Left kidney (tissue), 2 donors: Measurements from ENCODE around the gene TBCA. TPM values are rescaled to one million over a fixed set of nuclear protein-coding genes. Genes with fewer than 3 reads are reported as not detected.
"Not testable (repeated sequence)": the region's sequence is repeated elsewhere in the genome, so short reads cannot be mapped to it uniquely, and the experiment has no call there.

Source experiments
- DNase-seq: peaks from one replicate; pipeline ENCODE4 v3.0.0-alpha.2; 2013
- polyA plus RNA-seq: library from polyadenylated mRNA; unstranded; fragments of 120-200 nt; gene quantifications from one replicate; pipeline ENCODE4 v1.2.1, GENCODE V29; 2013; ENCODE audit not compliant: insufficient read length

The TBCA gene
- polyA plus RNA-seq, 1 donor, result 270 TPM

DNA sequence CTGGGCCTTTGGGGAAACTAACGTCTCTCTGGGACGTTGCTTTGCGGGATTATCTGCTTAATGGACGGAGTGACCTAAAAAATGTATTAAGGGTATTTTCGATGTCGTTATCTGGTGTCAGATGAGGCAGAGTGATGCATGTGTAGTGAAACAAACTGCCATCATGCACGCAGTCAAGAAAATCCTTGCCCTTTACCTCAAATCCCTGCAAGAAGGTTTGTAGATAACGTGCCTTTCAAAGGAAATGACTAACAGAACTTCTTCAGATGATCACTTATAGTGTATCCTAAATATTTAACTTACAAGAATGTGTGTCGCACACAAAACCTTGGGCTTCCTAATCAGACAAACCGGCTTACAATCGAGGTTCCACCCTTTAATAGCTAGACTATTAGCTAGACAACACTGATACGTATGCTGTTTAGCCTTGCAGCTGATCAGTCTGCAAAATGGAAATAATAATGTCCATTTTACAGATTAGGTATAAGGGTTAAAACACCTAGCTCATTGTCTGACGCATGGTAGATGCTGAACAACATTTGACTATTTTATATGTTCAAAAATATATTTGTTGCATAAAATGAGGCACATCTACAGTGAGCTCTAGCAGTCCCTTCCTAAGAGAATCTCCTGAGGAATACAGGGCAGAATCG is 541 bp upstream of the TBCA start:
- peak; percentile 13 for DNase-seq

DNA sequence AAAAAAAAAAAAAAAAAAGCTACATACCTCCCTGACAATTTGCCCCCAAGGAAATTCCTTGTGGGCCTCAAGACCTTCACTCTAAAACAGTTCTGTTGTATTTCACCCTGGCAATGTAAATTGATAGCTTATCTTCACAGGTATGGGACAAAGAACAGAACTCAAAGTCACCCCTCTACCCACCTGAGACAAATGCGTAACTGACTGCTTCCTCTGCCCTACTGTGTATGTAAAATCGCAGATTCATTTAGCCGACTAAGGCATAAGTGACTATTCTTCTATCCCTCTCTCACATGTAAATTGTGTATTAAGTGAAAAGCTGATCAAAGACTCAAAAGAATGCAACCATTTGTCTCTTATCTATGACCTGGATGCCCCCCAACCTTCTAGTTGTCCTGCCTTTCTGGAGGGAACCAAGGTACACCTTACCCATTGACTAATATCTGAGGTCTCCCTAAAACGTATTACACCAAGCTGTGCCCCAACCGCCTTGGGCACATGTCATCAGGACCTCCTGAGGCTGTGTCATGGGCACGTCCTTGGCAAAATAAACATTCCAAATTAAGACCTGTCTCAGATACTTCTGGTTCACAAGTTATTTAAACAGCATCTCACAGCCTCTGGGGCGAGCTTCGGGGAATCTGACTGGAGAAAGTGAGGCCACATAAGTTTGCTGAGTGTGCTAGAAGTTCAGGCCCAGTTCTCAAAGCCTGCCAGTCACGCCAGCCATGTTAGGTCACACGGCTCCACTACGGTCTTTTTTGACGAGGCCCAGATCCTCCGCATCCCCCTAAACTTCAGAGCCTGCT is 954 bp downstream of the TBCA start:
- DNase-seq, result no peak

DNA sequence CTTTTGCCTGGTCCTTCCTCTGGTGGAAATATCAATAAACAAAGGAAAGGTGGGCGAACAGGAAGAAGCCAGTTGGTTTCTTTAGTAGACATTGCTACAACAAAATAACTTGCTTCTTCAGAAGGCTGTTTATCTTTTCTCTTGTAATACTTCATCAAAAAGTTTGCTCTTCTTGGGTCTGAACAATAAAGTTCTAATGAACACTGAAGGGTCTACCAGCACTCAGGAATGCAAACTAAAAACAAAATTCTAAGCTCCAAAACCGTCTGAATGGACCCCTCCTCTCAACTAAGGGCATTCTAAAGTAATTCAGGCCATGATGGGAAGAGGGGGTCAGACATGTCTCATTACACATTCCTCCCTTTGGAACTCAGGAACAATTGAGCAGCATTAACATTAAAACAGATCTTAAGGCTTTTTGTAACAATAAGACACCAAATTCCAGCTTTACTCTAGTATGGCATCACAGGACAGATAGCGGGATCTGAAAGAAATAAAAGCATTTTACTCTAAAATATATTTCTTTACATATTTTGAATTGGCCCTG is 2.3 kb downstream of the TBCA start:
- no peak for DNase-seq

DNA sequence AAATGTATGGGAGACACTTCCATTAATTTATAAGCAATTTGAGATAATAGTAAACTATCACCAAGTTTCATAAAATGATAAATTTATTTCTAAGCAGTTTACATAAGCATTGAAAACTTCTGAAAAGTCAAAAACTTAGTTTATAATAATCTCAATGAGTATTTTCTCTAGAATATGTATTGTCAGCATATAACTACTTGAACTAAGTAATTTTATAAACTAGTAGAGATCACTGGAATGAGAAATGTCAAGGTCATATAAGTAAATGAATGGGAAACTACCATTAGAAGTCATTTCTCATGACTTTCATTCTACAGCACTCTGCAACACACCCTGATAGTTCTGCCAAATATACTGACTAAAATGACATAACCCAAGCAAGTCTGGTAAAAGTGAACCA is 3.4 kb downstream of the TBCA start:
- no peak for DNase-seq

DNA sequence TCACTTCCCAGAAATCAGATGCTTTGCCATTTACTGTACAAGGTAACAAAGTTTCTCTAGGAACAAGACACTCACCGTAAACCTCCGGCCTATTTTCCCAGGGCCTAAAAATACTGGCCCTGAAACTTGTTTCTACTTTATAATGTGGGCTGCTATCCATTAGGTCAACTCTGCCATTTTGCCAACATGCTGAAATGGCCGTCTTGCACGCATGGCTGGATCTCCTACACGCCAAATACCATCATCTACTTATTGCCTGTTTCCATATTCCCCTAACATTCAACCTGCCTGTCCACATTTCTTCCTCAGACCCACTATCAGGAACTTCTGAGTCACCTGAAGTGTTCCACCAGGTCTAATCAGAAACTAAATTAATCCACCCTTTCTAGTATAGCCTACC is 4.7 kb downstream of the TBCA start:
- DNase-seq, result no peak

DNA sequence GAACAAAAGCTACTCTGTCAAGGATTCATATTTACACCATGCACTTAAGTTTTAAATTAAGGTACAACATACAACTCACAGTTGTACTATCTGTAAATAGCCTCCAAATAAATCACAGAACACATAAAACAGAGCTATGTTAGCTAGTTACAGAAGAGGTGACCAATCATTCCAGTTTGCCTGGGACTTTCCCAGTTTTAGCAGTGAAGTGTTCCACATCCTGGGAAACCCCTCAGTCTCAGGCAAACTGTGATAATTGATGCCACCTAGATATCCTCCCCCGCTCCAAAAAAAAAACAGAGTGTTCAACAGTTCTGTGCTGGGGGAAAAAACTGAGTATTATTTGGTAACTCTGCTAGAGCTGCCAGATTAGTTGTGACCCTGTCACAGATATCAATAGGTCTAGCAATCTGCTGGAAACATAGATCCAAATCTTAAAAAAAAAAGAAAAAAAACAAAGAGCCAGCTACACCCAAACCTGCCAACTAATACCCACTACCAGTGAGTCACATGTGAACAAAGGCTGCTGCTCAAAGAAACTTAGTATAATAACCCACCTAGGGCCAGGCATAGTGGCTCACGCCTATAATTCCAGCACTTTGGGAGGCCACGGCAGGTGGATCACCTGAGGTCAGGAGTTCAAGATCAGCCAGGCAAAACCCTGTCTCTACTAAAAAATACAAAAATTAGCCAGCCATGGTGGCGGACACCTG is 5.7 kb downstream of the TBCA start:
- no peak for DNase-seq

DNA sequence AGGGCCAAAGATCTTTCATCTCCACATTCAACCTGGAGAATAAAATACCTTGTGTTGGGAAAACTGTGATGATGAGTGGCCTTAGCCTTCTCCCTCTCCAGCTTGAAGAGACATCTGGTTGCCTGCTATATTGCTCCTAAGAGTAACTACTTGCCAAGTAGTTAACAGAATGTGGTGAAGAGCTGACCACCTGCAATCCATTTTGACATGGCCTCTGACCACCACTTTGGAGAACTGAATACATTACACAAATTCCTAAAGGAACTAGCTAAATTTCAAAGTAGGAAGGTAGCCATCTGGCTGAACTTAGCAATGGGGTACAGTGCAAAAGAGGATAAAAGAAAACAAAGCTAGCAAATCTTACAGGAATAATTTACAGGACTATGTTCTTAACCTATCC is 7.2 kb downstream of the TBCA start:
- DNase-seq, result no peak

DNA sequence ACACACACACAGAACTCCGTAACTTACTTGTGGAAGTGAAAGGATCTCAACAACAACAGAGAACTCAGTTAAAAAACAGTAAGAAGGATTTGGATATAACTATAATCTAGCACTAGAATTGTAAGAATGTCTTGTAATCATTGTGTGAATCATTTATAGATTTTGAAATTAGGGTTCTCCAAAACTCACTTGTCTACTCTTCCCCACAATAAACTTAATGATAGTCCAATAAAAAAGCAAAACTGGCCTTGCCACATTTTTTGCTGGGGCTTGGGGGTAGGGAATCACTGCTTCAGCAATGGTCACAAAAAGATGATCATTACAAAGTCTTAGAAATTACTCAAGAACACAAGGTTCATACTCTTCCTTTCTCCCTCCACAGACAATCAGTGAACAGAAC is 8.8 kb downstream of the TBCA start:
- DNase-seq, result no peak

DNA sequence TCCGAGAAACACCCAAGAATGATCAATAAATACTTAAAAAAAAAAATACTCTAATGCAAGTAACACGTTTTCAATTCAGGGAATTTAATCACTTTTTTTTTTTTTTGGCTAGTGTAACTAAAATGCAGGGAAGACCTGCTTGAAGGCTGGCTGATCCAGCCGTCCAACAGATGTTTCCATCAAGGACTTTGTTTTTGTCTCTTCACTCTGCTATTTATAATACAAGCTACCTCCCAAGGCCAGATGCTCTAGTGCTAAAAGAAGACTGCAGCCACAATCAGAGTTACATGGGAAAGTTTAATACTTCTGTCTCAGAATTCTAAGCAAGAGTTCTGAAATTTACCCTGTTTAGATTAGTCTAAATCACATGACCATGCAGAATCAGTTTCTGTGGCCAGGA is 14.5 kb downstream of the TBCA start:
- DNase-seq, result no peak

DNA sequence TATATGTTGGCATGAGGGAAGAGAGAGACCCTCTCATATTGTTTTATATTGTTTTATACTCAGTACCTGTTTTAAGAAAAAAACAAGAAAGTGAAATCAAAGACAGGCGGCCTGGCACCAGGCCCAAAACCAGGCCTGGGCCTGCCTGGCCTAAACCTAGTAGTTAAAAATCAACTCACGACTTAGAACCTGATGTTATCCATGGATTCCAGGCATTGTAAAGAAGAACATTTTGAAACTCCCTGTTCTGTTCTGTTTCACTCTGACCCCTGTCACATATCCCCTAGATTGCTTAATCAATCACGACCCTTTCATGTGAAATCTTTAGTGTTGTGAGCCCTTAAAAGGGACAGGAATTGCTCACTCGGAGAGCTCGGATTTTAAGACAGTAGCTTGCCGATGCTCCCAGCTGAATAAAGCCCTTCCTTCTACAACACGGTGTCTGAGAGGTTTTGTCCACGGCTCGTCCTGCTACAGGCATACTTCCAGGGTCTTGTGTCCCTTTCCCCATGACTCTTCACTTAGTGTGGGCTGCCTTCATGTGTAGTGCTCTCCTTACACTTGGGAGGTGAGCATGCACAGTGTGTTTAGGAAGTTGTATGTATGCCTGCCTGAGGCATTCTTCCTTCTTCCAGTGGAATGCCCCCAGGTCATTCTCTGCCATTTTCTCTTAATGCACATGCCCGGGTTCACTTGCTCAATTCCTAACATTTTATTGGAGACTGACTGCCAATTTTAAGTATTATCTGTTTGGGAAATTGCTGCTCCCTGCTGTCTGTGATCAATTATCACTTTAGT is 17.8 kb downstream of the TBCA start:
- no peak for DNase-seq

DNA sequence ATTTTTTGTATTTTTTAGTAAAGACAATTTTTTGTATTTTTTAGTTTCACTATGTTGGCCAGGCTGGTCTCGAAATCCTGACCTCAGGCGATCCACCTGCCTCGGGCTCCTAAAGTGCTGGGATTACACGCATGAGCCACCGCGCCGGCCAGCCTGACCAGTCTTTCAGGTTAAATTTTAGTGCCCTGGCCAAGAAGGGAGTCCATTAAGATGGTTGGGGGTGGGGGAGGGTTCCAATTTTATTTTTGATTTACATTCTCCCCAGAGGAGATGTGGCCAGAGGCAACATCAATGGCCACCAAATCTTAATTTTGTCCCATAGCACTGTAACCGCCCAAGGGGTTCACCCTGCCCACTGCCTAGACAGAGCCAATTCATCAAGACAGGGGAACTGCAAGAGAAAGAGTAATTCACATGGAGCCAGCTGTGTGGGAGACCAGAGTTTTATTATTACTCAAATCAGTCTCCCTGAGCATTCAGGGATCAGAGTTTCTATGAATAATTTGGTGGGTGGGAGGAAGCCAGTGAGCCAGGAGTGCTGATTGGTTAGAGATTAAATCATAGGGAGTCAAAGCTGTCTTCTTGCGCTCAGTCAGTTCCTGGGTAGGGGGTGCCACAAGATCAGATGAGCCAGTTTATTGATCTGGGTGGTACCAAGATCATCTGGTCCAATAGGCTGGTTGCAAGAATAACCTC is 24.7 kb downstream of the TBCA start:
- DNase-seq, result no peak

DNA sequence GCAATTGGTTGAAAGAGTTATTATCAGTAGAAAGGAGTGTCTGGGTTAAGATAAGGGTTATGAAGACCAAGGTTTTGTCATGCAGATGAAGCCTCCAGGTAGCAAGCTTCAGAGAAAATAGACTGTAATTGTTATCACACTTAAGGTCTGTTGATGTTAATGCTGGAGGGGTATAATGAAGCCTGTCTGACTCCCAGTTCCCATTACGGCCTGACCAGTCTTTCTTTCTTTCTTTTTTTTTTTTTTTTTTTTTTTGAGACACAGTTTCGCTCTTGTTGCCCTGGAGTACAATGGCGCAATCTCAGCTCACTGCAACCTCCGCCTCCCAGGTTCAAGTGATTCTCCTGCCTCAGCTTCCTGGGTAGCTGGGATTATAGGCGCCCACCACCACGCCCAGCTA is 25.2 kb downstream of the TBCA start:
- DNase-seq, result not testable (repeated sequence)

DNA sequence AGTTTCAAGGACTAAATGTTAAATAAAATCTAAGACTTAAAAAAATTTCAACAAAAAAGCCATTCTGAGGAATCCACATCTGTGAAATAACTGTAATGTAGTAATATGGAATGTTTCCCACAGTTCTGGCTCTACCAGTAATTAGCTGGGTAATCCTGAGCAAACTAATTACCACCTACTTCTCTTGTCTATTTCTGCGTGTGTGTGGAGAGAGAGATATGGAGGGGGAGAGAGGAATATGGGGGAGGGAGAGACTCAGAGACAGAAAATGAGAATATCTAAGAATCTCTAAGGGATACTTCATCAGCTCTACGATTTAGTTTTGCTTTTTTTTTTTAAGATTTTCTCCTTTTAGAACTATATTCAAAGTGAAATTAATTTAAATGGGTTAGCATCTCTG is 28.0 kb downstream of the TBCA start:
- no peak for DNase-seq

DNA sequence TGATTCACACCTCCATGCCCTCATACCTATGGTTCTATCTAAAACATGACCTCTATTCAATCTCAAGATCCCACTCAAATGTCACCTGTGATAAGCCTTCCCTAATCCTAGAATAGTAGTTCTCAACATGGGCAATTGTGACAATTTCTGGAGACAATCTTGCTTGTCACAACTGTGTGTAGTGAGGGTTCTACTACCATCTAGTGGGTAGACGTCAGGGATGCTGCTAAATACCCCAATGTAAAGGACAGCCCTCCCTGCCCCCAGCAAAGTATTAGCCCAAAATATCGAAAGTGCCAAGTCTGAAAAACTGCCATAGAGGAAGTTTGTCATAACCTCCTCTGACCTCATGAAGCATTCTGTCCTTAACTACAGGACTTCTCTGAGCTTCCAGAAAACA is 32.0 kb downstream of the TBCA start:
- DNase-seq, result no peak

DNA sequence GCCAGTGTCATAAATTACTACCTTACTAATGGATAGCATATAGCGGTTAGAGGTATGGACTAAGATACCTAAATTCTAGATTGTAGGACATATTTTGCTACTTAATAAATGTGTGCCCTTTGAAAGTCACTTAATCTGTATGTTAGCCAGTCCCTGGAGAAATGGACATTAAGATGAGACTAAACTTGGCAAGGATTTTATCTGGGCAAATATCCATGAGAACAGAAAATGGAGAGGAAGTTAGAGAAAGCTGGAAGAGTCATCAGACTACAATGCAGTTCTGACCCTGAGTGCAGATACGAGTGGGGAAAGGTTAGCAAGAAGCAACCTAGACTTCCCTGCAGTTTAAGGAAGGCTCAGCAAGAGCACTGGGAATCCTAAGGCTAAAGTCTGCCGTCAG is 33.0 kb downstream of the TBCA start:
- DNase-seq, result no peak

DNA sequence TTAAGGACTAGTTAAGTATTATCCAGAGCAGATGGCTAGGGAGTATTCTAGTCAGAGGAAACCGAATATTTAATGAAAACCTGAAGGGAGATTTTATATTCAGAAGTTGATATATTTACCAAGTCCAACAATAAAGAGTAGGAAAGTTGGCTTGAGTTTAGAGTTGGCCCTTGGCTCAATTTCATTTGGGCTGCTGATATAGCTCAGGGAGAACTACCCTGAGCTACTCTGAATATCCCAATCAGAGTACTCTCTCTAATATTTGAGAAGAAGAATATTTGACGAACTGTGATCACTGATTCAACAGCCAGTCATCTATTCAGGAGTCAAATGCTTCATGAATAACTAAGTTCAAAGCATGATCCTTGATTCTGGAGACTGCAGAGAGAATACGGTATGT is 34.5 kb downstream of the TBCA start:
- no peak for DNase-seq

DNA sequence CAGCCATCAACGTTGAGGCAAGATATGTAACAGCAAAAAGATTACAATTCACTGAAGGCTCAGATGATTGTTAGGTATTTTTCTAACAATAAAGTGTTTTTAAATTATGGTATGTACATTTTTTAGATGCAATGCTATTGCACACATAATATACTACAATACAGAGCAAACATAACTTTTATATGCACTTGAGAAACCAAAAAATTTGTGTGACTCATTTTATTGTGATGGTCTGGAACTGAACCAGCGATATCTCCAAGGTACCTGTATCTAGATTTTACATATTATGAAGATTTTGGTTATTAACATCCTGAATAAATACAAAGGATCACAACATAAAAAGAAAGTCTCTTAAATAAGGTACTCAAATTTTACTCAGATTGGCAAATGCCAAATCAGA is 41.3 kb downstream of the TBCA start:
- DNase-seq, result no peak

DNA sequence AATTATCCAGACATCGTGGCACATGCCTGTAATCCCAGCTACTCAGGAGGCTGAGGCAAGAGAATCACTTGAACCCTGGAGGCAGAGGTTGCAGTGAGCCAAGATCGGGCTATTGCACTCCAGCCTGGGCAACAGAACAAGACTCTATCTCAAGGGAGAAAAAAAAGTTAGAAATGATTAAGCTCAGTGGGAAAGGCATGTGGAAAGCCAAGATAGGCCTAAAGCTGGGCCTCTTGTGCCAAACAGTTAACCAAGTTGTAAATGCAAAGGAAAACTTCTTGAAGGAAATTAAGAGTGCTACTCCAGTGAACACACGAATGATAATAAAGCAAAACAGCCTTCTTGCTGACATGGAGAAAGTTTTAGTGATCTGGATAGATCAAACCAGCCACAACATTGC is 43.0 kb downstream of the TBCA start:
- no peak for DNase-seq

DNA sequence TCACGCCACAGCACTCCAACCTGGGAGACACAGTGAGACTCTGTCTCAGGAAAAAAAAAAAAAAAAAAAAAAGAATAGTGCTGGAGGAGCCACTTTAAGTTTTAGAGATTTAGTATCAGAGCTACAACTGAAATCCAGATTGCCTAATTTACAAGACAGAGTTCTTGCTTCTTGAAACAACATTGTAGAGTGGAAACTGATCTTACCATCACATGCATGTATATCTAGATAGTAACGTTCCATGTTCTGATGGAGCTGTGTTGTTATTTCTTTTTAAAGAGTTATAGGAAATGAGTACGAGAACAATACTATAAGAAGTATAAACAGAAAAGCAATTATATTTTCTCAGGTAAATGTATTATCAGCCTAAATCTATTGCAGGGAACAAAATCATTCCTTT is 48.9 kb downstream of the TBCA start:
- DNase-seq, result no peak

DNA sequence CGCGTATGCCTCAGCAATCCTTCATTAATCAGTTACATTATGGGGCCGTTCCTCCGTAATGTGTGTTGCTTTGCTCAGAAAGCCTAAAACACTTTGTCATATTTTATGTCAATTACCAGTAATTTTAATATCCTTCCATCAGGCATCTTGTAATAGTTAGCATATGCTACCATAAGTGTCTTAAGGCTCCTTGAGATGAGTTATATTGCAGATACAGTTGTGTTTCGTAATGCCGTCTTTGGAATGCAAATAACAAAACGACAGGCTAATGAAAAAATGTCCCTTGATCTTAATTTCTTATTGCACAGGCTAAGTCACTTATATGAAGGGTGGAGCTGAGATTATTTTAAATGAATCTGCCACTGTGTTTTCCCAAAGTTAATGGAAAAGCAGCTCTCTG is 50.5 kb downstream of the TBCA start:
- DNase-seq, result no peak

DNA sequence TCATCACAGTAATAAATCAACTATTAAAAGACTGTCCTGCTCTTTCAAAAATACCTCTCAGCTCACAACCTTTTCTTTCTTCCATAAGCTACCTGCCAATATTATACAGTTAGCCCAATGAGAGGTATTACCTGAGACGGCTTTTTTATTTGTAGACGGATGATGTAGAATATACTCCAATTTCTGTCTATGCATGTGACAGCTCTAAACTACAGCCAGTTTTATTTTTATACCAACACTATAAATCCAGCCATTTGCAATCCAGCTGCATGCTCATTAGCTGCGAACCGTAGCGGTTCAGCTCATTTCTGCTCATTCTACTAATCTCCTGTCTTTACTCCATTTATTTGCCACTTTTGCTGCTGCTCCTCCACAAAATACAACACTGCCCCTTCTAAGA is 51.2 kb downstream of the TBCA start:
- DNase-seq, result no peak
